Osteoblast (primary cell): ENCODE data around the gene KRT17. TPM values are rescaled to one million over a fixed set of nuclear protein-coding genes. Genes with fewer than 3 reads are reported as not detected.
A peak's percentile ranks its signal among the peaks of the same experiment; 100 is the strongest.

Experiments
- DNase-seq: peaks from one replicate; pipeline ENCODE4 v3.0.0; 2011; ENCODE audit warnings: low spot score, mixed read lengths; ENCODE audit not compliant: insufficient read length; ENCODE audit errors: missing footprints
- H2AFZ ChIP-seq: 2 replicates; pipeline ENCODE4 v1.6.0; 2011; ENCODE audit warnings: mild to moderate bottlenecking, low read length
- H3K27ac ChIP-seq: 2 replicates; pipeline ENCODE4 v1.5.1; 2011; ENCODE audit warnings: mild to moderate bottlenecking, low read depth, low read length, moderate library complexity
- H3K27me3 ChIP-seq: 2 replicates; pipeline ENCODE4 v1.6.0; 2012; ENCODE audit warnings: mild to moderate bottlenecking, control low read depth, inconsistent platforms, low read length, moderate library complexity; ENCODE audit not compliant: insufficient read depth
- H3K36me3 ChIP-seq: 2 replicates; pipeline ENCODE4 v1.5.1; 2011; ENCODE audit warnings: mild to moderate bottlenecking, low read length, control low read depth, moderate library complexity; ENCODE audit not compliant: insufficient read depth
- H3K4me1 ChIP-seq: 2 replicates; pipeline ENCODE4 v1.5.1; 2011; ENCODE audit warnings: mild to moderate bottlenecking, low read length, control low read depth, moderate library complexity; ENCODE audit not compliant: insufficient read depth
- H3K4me2 ChIP-seq: 2 replicates; pipeline ENCODE4 v1.6.0; 2011; ENCODE audit warnings: mild to moderate bottlenecking, low read length; ENCODE audit not compliant: insufficient read depth
- H3K4me3 ChIP-seq: fragments of 200-600 bp; sonication (generic); 3 replicates; pipeline ENCODE4 v1.5.1; 2012; ENCODE audit warnings: mild to moderate bottlenecking, low read length, inconsistent platforms; ENCODE audit not compliant: insufficient read depth
- H3K79me2 ChIP-seq: 2 replicates; pipeline ENCODE4 v1.6.0; 2012; ENCODE audit warnings: mild to moderate bottlenecking, low read length, control low read depth, inconsistent platforms; ENCODE audit not compliant: insufficient read depth
- H3K9me3 ChIP-seq: 2 replicates; pipeline ENCODE4 v1.5.1; 2011; ENCODE audit warnings: low read depth, low read length, control low read depth
- H4K20me1 ChIP-seq: 2 replicates; pipeline ENCODE4 v1.6.0; 2012; ENCODE audit warnings: mild to moderate bottlenecking, low read length, control low read depth; ENCODE audit not compliant: insufficient read depth
- total RNA-seq: library from RNA; depleted of rRNA; stranded (reverse); fragments of >200 nt; gene quantifications from 2 replicates; pipeline ENCODE4 v1.2.3, GENCODE V29; 2012
- TF ChIP-seq, protein P1 (sequence below): IDR thresholded peaks from 2 replicates; pipeline ENCODE4 v1.5.1; 2011; ENCODE audit warnings: mild to moderate bottlenecking, low read depth, low read length, moderate library complexity; ENCODE audit errors: extremely low read depth

The KRT17 gene
- total RNA-seq, 1 donor: 4.3 TPM

DNA sequence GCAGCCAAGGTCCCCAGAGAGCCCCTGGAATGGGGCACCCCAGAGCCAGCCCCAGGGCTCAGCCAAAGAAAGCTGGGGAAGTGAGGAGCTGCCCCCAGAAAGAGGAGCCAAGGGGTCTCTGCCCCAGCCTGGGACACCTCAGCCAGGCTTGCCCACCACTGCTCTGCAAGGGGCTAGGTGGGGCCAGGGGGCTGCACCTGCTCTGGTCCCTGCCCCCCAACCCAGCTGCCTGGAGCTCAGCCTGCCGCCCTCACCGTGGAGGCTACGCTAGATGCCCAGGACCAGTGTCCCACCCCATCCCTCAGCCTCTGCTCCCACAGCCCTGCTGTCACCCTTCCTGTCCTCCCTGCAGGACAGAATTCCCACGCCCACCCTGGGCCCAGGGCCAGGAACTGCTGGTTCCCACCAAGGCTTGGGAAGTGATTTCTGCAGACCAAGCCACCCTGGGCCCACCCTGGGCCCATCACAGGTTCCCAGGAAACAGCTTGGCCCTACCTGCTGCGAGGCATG, 28.1 kb upstream of the KRT17 start:
- no peak overlapping the region for H3K27ac ChIP-seq
- H3K27me3 ChIP-seq: no peaks in the 10 kb centered on the region
- no peak overlapping the region for H3K4me3 ChIP-seq
- H3K36me3 ChIP-seq: no peaks in the 10 kb centered on the region
- H4K20me1 ChIP-seq: no peaks in the 10 kb centered on the region
- TF ChIP-seq, protein P1, sequence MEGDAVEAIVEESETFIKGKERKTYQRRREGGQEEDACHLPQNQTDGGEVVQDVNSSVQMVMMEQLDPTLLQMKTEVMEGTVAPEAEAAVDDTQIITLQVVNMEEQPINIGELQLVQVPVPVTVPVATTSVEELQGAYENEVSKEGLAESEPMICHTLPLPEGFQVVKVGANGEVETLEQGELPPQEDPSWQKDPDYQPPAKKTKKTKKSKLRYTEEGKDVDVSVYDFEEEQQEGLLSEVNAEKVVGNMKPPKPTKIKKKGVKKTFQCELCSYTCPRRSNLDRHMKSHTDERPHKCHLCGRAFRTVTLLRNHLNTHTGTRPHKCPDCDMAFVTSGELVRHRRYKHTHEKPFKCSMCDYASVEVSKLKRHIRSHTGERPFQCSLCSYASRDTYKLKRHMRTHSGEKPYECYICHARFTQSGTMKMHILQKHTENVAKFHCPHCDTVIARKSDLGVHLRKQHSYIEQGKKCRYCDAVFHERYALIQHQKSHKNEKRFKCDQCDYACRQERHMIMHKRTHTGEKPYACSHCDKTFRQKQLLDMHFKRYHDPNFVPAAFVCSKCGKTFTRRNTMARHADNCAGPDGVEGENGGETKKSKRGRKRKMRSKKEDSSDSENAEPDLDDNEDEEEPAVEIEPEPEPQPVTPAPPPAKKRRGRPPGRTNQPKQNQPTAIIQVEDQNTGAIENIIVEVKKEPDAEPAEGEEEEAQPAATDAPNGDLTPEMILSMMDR: no peak
- no peak overlapping the region for H2AFZ ChIP-seq
- no peak overlapping the region for H3K4me2 ChIP-seq
- peaks cover 10% of the 10 kb centered on the region for H3K4me1 ChIP-seq
- H3K79me2 ChIP-seq: no peaks in the 10 kb centered on the region
- no peaks in the 10 kb centered on the region for H3K9me3 ChIP-seq
- peak; percentile 55 for DNase-seq

DNA sequence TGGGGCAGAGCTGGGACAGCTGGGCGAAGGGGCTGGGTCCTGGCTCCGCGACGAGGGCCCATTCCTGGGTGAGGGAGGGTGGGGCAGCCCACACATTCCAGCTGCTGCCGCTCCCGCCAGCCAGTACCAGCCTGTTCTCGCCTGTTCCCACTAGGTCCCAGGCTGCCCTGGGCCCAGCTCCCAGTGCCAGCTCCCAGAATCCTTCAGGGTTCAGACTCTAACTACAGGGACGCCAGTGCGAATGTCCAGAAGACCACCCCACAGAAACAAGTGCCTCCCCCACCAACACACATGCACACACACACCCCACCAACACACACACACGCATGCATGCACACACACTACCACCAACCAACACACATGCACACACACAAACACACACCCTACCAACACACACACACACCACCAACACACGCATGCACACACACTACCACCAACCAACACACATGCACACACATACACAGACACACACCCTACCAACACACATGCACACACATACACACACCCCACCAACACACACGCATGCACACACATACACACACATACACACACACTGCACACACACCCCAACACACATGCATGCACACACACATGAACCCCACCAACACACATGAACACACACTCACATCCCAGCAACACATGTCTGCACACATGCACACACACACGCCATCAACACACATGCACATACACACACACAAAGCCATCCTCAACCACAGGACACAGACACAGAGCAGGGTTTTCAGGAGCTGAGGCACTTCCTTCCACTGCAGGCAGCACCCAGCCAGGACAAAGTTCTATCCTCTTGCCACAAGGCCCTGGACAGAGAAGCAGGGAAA, 27.5 kb upstream of the KRT17 start:
- H4K20me1 ChIP-seq: no peaks in the 10 kb centered on the region
- no peak for DNase-seq
- H3K27me3 ChIP-seq: no peaks in the 10 kb centered on the region
- no peaks in the 10 kb centered on the region for H3K79me2 ChIP-seq
- H3K27ac ChIP-seq: no peak overlapping the region
- TF ChIP-seq, protein P1: no peak
- H2AFZ ChIP-seq: no peak overlapping the region
- no peaks in the 10 kb centered on the region for H3K9me3 ChIP-seq
- peaks cover 10% of the 10 kb centered on the region for H3K4me1 ChIP-seq
- no peaks in the 10 kb centered on the region for H3K36me3 ChIP-seq
- H3K4me3 ChIP-seq: no peak overlapping the region
- H3K4me2 ChIP-seq: no peak overlapping the region

DNA sequence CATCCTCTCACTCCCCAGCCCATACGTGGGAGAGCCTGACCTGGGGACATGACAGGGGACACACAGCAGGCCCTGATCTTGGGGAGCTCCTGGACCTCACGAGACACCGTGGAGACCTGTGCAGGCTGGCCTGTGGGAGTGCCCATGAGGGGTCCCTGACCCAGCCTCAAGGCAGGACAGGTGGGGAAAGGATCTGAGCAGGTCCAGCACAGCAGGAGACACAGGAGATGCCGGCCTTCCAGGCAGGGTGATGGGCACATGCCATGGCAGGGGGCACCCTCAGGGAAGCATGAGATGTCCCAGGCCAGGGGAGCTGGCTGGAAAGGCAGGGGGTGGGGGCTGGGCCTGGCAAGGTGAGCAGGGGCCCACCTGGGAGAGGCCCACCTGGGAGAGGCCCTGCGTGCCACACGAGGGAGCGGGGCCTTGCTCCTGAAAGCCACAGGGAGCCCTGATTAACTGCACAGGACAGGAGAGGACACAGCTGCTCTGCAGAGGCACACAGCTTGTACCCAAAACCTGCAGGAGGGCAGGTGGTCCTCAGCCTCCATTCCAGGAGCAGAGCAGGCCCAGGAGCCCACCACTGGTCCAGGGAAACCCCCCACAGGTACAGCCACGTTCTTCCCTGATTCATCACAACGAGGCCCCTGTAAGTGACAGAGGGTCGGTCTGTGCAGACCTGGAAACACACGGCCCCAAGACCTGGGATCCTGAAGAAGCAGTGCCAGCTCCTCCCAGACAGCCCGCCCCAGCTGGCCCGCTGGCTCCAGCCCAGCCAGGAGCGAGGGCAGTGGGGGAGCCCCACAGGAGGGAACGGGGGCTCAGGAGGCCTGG, 26.6 kb upstream of the KRT17 start:
- Histone ChIP-seq H3K27ac (no peak overlapping the region), H3K4me3 (no peak overlapping the region), H2AFZ (no peak overlapping the region), H3K36me3 (no peaks in the 10 kb centered on the region), H3K4me1 (peaks cover 11% of the 10 kb centered on the region), H3K4me2 (no peak overlapping the region), H3K9me3 (no peaks in the 10 kb centered on the region), H3K79me2 (no peaks in the 10 kb centered on the region), H4K20me1 (no peaks in the 10 kb centered on the region), H3K27me3 (no peaks in the 10 kb centered on the region)
- TF ChIP-seq, protein P1: no peak
- peak; percentile 62 for DNase-seq
